ENCODE data around the gene CAND1.

GRCh38 chr12:67354322-67354721 is 85.2 kb downstream of the CAND1 start:
- no peak for TF ChIP-seq ATF3 (IDR thresholded peaks at IDR 0.05)
- no peak for TF ChIP-seq CTCF (IDR thresholded peaks at IDR 0.05; ENCODE audit: low read depth, low read length, missing input control)
- TF ChIP-seq RAD21 (IDR thresholded peaks at IDR 0.05): no peak
- no peak for TF ChIP-seq TAF1 (conservative IDR thresholded peaks at IDR 0.05)
- no peak for TF ChIP-seq MAX (IDR thresholded peaks at IDR 0.05)
- TF ChIP-seq RXRA (IDR thresholded peaks at IDR 0.05): no peak
- no peak for TF ChIP-seq HNF4G (IDR thresholded peaks at IDR 0.05)
